Liver (tissue), 9 donors: Measurements from ENCODE around the gene SH3BP5. TPM values are rescaled to one million over a fixed set of nuclear protein-coding genes. Genes with fewer than 3 reads are reported as not detected.

Experiments used
- DNase-seq: peaks from one replicate; pipeline ENCODE4 v3.0.0-alpha.2; 2017; ENCODE audit warnings: low spot score
- H3K27ac ChIP-seq, 2 donors: one replicate each; pipeline ENCODE4 v1.7.0; 2013; ENCODE audit warnings: inconsistent platforms in 2 of 2, low read length in 2 of 2, control low read depth in 1 of 2, low read depth in 1 of 2, mild to moderate bottlenecking in 1 of 2
- H3K27me3 ChIP-seq, 4 donors: one replicate each; pipeline versions ENCODE4 v1.6.1 to v1.7.0; 2013; ENCODE audit warnings: low read length in 3 of 4, inconsistent platforms in 1 of 4, mild to moderate bottlenecking in 1 of 4, moderate library complexity in 1 of 4; ENCODE audit not compliant: control insufficient read depth in 4 of 4, insufficient read depth in 4 of 4
- H3K36me3 ChIP-seq, 4 donors: one replicate each; pipeline versions ENCODE4 v1.6.1 to v1.7.0; 2013; ENCODE audit warnings: low read length in 3 of 4, mild to moderate bottlenecking in 3 of 4, low read depth in 1 of 4, moderate library complexity in 1 of 4; ENCODE audit not compliant: control insufficient read depth in 4 of 4, insufficient read depth in 3 of 4
- H3K4me1 ChIP-seq, 4 donors: one replicate each; pipeline versions ENCODE4 v1.6.1 to v1.7.0; 2013; ENCODE audit warnings: low read length in 3 of 4, mild to moderate bottlenecking in 3 of 4, moderate library complexity in 1 of 4; ENCODE audit not compliant: control insufficient read depth in 4 of 4, insufficient read depth in 4 of 4
- H3K4me3 ChIP-seq, 3 donors: one replicate each; pipeline versions ENCODE4 v1.6.1 to v1.7.0; 2013; ENCODE audit warnings: low read length in 3 of 3, control low read depth in 1 of 3, low read depth in 1 of 3, mild to moderate bottlenecking in 1 of 3
- H3K9ac ChIP-seq, 2 donors: one replicate each; pipeline ENCODE4 v1.7.0; 2013; ENCODE audit warnings: low read length in 2 of 2, mild to moderate bottlenecking in 2 of 2, moderate library complexity in 2 of 2, control low read depth in 1 of 2, low read depth in 1 of 2
- H3K9me3 ChIP-seq, 4 donors: one replicate each; pipeline versions ENCODE4 v1.6.1 to v1.7.0; 2013; ENCODE audit warnings: low read length in 3 of 4; ENCODE audit not compliant: control insufficient read depth in 4 of 4
- CTCF ChIP-seq: fragments of 150-350 bp; IDR thresholded peaks from 2 replicates; pipeline ENCODE4 v1.5.1; 2017; ENCODE audit warnings: improper control_type of control experiment, low read depth, low read length; ENCODE audit not compliant: missing input control
- EGR1 ChIP-seq, 2 donors: IDR thresholded peaks; 2 replicates each; pipeline ENCODE4 v1.6.1; 2016 to 2018; ENCODE audit warnings: antibody characterized with exemption in 2 of 2, low read depth in 2 of 2
- FOXA1 ChIP-seq: IDR thresholded peaks from 2 replicates; pipeline ENCODE4 v1.6.1; 2016; ENCODE audit warnings: antibody characterized with exemption
- GABPA ChIP-seq, 2 donors: IDR thresholded peaks in 1 of 2; conservative IDR thresholded peaks in 1 of 2; 2 replicates each; pipeline ENCODE4 v1.6.1; 2016; ENCODE audit warnings: antibody characterized with exemption in 2 of 2, mild to moderate bottlenecking in 1 of 2, moderate library complexity in 1 of 2
- HNF4A ChIP-seq, 2 donors: conservative IDR thresholded peaks; 2 replicates each; pipeline ENCODE4 v1.6.1; 2016; ENCODE audit warnings: antibody characterized with exemption in 2 of 2, mild to moderate bottlenecking in 2 of 2
- HNF4G ChIP-seq: IDR thresholded peaks from 2 replicates; pipeline ENCODE4 v1.6.1; 2016; ENCODE audit warnings: antibody characterized with exemption
- JUND ChIP-seq, 2 donors: IDR thresholded peaks; 2 replicates each; pipeline ENCODE4 v1.6.1; 2016; ENCODE audit warnings: antibody characterized with exemption in 2 of 2
- REST ChIP-seq: IDR thresholded peaks from 2 replicates; pipeline ENCODE4 v1.6.1; 2016; ENCODE audit warnings: antibody characterized with exemption, mild to moderate bottlenecking
- TAF1 ChIP-seq: conservative IDR thresholded peaks from 2 replicates; pipeline ENCODE4 v1.6.1; 2016; ENCODE audit warnings: antibody characterized with exemption, mild to moderate bottlenecking
- YY1 ChIP-seq: IDR thresholded peaks from 2 replicates; pipeline ENCODE4 v1.6.1; 2016; ENCODE audit warnings: antibody characterized with exemption, mild to moderate bottlenecking
- WGBS: extraction: QIAGEN DNeasy Blood & Tissue Kit; methylation state at CpG from one replicate; pipeline ENCODE4 v1.1.7; 2013; 5-methylcytosine and 5-hydroxymethylcytosine counted together
- polyA plus RNA-seq, 2 donors: library from polyadenylated mRNA; stranded (reverse) in 1 of 2; unstranded in 1 of 2; fragments of 200-250 nt in 1 of 2; fragments of >200 nt in 1 of 2; fragmentation: Nextera tagmentation in 1 of 2; extraction: Ambion mirVana in 1 of 2; gene quantifications; one replicate each; pipeline versions ENCODE4 v1.2.1 to v1.2.3, GENCODE V29; 2013 to 2015
- total RNA-seq, 2 donors: library from RNA; depleted of rRNA; stranded (reverse); fragments of >200 nt; gene quantifications; one replicate each; pipeline ENCODE4 v1.2.3, GENCODE V29; 2014
- donor health status: healthy.
- donor health status: healthy.
- donor health status: healthy.
- donor health status: healthy.
- donor health status: healthy.

SH3BP5 gene
- total and polyA plus RNA-seq, 4 donors = 3.5 to 17.9 (median 11.8) TPM

- TF ChIP-seq HNF4G (no peak), REST (no peak), GABPA (IDR thresholded peaks at IDR 0.05 in 1 of 2, conservative IDR thresholded peaks at IDR 0.05 in 1 of 2) (no peak), CTCF (no peak), EGR1 (IDR thresholded peaks at IDR 0.05; ENCODE audit: low read depth in 2 of 2) (no peak), JUND (IDR thresholded peaks at IDR 0.05) (no peak), FOXA1 (no peak)
- Histone ChIP-seq H3K36me3 (no peaks in the 10 kb centered on the region), H3K27me3 (no peaks in the 10 kb centered on the region), H3K27ac (no peak overlapping the region), H3K9me3 (no peaks in the 10 kb centered on the region), H3K9ac (no peak overlapping the region), H3K4me3 (no peak overlapping the region), H3K4me1 (peaks cover 0 to under 1% (median 0%) of the 10 kb centered on the region in 4 donors)
- DNase-seq = no peak
- 95% methylated on average over 11 of the region's 11 CpGs for WGBS
Observed at GRCh38 chr3:15276028-15276724, 56.2 kb downstream of the SH3BP5 start.

GRCh38 chr3:15273227-15273626 is 59.2 kb downstream of the SH3BP5 start:
- Histone ChIP-seq H3K36me3 (no peaks in the 10 kb centered on the region), H3K4me3 (no peak overlapping the region), H3K27me3 (no peaks in the 10 kb centered on the region), H3K9ac (no peak overlapping the region), H3K9me3 (no peaks in the 10 kb centered on the region), H3K27ac (peak overlapping the region in 1 of 2 donors; percentile 32), H3K4me1 (peaks cover 0 to 2% (median under 1%) of the 10 kb centered on the region in 4 donors)
- DNase-seq = no peak
- TF ChIP-seq EGR1 (IDR thresholded peaks at IDR 0.05; ENCODE audit: low read depth in 2 of 2) = no peak
- WGBS = 81% methylated on average over 5 of the region's 5 CpGs

- Histone ChIP-seq H3K27me3 (no peaks in the 10 kb centered on the region), H3K9ac (no peak overlapping the region), H3K4me1 (peaks cover 0 to 7% (median 2%) of the 10 kb centered on the region in 4 donors), H3K4me3 (no peak overlapping the region), H3K36me3 (no peaks in the 10 kb centered on the region), H3K27ac (peak overlapping the region; percentile 8 to 64), H3K9me3 (no peaks in the 10 kb centered on the region)
- 83% methylated on average over 7 of the region's 7 CpGs for WGBS
- DNase-seq = no peak
- TF ChIP-seq TAF1 (no peak), HNF4A (conservative IDR thresholded peaks at IDR 0.05) (no peak), YY1 (no peak)
Observed at GRCh38 chr3:15272426-15273196, 59.8 kb downstream of the SH3BP5 start.
